ENCODE measurements around the gene CNTRL. TPM values are rescaled to one million over a fixed set of nuclear protein-coding genes. Genes with fewer than 3 reads are reported as not detected.

CNTRL gene
- total RNA-seq, 1 experiment from 2014 or later = 13.4 TPM

DNA sequence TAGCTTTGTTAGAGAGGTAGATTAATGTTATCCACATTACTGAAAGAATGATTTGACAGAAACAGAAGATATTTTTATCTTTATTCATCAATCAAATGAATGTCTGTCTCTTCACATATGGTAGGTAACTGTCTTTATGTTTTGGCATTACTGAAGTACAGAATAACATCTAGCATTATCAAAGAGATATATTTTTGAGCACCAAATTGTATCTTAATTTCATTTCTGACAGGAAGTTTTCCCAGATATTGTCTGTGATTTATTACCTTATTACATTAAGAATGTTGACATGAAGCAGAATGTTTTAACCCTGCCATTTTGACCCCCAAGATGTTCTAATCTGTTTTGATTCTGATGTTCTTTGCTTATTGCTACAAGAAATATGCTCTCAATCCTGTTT, 20.3 kb downstream of the CNTRL start:
- no peaks in the 10 kb centered on the region for H3K9me3 ChIP-seq (ENCODE audit: control insufficient read depth in 1 of 2, insufficient read depth in 1 of 2, low read depth in 1 of 2, low read length in 2 of 2)
- no peaks in the 10 kb centered on the region for H3K36me3 ChIP-seq (ENCODE audit: control insufficient read depth in 1 of 2, insufficient read depth in 2 of 2, low read length in 2 of 2)
- no peaks in the 10 kb centered on the region for H3K4me1 ChIP-seq (ENCODE audit: control insufficient read depth in 1 of 2, insufficient read depth in 2 of 2, low read length in 2 of 2)
- H3K4me2 ChIP-seq (ENCODE audit: low read length) = no peak overlapping the region
- H3K9ac ChIP-seq (ENCODE audit: low read length) = no peak overlapping the region
- H3K27me3 ChIP-seq (ENCODE audit: insufficient read depth, low read length) = no peaks in the 10 kb centered on the region
- no peaks in the 10 kb centered on the region for H3K9me2 ChIP-seq (ENCODE audit: insufficient read depth)
- BruUV-seq (replicated peaks) = no TSS peak
- H2AFZ ChIP-seq (ENCODE audit: low read depth, low read length, poor library complexity, severe bottlenecking) = no peak overlapping the region
- no peaks in the 10 kb centered on the region for H4K20me1 ChIP-seq (ENCODE audit: insufficient read depth)
- no peaks in the 10 kb centered on the region for H3K79me2 ChIP-seq (ENCODE audit: insufficient read depth, low read length)
- POLR2A ChIA-PET = interaction anchor here (0.7 kb wide), 1 partner anchor 15 kb away, joined by 3 read pairs; no protein-coding TSS in a partner anchor
- DNase-seq (ENCODE audit: low read depth, low spot score) (no peak), ATAC-seq (no peak)
- no peak for TF ChIP-seq YY1 (IDR thresholded peaks at IDR 0.05; ENCODE audit: extremely low read depth, insufficient replicate concordance, low read depth, low read length)
- TF ChIP-seq ELF1 (IDR thresholded peaks at IDR 0.05; ENCODE audit: borderline replicate concordance, low read depth) = no peak
- TF ChIP-seq JUND (IDR thresholded peaks at IDR 0.05) = no peak
- TF ChIP-seq POLR2A (IDR thresholded peaks at IDR 0.05; ENCODE audit: borderline replicate concordance, extremely low read depth, insufficient read depth, insufficient read length) = no peak
- no peak for TF ChIP-seq POLR2AphosphoS5 (IDR thresholded peaks at IDR 0.05; ENCODE audit: low read depth, low read length)
- no peak for TF ChIP-seq EZH2phosphoT487 (IDR thresholded peaks at IDR 0.05; ENCODE audit: borderline replicate concordance)
- TF ChIP-seq CEBPB (IDR thresholded peaks at IDR 0.05; ENCODE audit: low read depth) = no peak
- TF ChIP-seq TCF7L2 (IDR thresholded peaks at IDR 0.05; ENCODE audit: borderline replicate concordance, extremely low read depth, insufficient read depth, insufficient read length) = no peak
- TF ChIP-seq, protein P1, sequence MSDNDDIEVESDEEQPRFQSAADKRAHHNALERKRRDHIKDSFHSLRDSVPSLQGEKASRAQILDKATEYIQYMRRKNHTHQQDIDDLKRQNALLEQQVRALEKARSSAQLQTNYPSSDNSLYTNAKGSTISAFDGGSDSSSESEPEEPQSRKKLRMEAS (IDR thresholded peaks at IDR 0.05) = no peak
- TF ChIP-seq RAD21 (IDR thresholded peaks at IDR 0.05; ENCODE audit: low read depth) = no peak
- TF ChIP-seq, protein P2, sequence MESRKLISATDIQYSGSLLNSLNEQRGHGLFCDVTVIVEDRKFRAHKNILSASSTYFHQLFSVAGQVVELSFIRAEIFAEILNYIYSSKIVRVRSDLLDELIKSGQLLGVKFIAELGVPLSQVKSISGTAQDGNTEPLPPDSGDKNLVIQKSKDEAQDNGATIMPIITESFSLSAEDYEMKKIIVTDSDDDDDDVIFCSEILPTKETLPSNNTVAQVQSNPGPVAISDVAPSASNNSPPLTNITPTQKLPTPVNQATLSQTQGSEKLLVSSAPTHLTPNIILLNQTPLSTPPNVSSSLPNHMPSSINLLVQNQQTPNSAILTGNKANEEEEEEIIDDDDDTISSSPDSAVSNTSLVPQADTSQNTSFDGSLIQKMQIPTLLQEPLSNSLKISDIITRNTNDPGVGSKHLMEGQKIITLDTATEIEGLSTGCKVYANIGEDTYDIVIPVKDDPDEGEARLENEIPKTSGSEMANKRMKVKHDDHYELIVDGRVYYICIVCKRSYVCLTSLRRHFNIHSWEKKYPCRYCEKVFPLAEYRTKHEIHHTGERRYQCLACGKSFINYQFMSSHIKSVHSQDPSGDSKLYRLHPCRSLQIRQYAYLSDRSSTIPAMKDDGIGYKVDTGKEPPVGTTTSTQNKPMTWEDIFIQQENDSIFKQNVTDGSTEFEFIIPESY (IDR thresholded peaks at IDR 0.05; ENCODE audit: extremely low read depth, insufficient replicate concordance, low read length) = no peak
- TF ChIP-seq FOSL1 (IDR thresholded peaks at IDR 0.05; ENCODE audit: low read depth) = no peak
- no peak for TF ChIP-seq EGR1 (IDR thresholded peaks at IDR 0.05; ENCODE audit: low read depth)
- no peak for TF ChIP-seq SIN3A (IDR thresholded peaks at IDR 0.05; ENCODE audit: low read depth)
- no peak for TF ChIP-seq CBX3 (IDR thresholded peaks at IDR 0.05; ENCODE audit: low read depth)
- TF ChIP-seq, protein P3, sequence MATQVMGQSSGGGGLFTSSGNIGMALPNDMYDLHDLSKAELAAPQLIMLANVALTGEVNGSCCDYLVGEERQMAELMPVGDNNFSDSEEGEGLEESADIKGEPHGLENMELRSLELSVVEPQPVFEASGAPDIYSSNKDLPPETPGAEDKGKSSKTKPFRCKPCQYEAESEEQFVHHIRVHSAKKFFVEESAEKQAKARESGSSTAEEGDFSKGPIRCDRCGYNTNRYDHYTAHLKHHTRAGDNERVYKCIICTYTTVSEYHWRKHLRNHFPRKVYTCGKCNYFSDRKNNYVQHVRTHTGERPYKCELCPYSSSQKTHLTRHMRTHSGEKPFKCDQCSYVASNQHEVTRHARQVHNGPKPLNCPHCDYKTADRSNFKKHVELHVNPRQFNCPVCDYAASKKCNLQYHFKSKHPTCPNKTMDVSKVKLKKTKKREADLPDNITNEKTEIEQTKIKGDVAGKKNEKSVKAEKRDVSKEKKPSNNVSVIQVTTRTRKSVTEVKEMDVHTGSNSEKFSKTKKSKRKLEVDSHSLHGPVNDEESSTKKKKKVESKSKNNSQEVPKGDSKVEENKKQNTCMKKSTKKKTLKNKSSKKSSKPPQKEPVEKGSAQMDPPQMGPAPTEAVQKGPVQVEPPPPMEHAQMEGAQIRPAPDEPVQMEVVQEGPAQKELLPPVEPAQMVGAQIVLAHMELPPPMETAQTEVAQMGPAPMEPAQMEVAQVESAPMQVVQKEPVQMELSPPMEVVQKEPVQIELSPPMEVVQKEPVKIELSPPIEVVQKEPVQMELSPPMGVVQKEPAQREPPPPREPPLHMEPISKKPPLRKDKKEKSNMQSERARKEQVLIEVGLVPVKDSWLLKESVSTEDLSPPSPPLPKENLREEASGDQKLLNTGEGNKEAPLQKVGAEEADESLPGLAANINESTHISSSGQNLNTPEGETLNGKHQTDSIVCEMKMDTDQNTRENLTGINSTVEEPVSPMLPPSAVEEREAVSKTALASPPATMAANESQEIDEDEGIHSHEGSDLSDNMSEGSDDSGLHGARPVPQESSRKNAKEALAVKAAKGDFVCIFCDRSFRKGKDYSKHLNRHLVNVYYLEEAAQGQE (IDR thresholded peaks at IDR 0.05; ENCODE audit: low read depth) = no peak
- no peak for TF ChIP-seq SP1 (IDR thresholded peaks at IDR 0.05; ENCODE audit: low read depth)
- RAD21 ChIA-PET (ENCODE audit: low non-redundant PET in 1 of 2, low total read pairs in 2 of 2, uncharacterized antibody in 2 of 2, unreplicated experiment in 2 of 2) = no interaction called here
- no peak overlapping the region for H3K27ac ChIP-seq (ENCODE audit: low read depth, low read length)
- CTCF ChIA-PET = no interaction called here
- intact Hi-C loops (cut with micrococcal nuclease) = no loop called here
- H3K4me3 ChIP-seq (replicated peaks in 1 of 2; ENCODE audit: low read depth in 1 of 2, low read length in 2 of 2) = no peak overlapping the region
